ENCODE results near the gene METTL25B. TPM values are rescaled to one million over a fixed set of nuclear protein-coding genes. Genes with fewer than 3 reads are reported as not detected.

METTL25B gene
- total RNA-seq, 1 donor, result 8.3 TPM

GRCh38 chr1:156744786-156745419, 16.6 kb downstream of the METTL25B start:
- no peak overlapping the region for H2AFZ ChIP-seq (ENCODE audit: low read length)
- no peaks in the 10 kb centered on the region for H3K9me3 ChIP-seq (ENCODE audit: low read depth, low read length)
- no peaks in the 10 kb centered on the region for H3K27me3 ChIP-seq (ENCODE audit: insufficient read depth, low read length)
- peaks cover 44% of the 10 kb centered on the region for H3K36me3 ChIP-seq (ENCODE audit: insufficient read depth, low read length)
- no peak for DNase-seq (ENCODE audit: insufficient read length, low spot score, missing footprints)
- no peaks in the 10 kb centered on the region for H4K20me1 ChIP-seq (ENCODE audit: insufficient read depth, low read length)
- H3K4me3 ChIP-seq (ENCODE audit: insufficient read depth, low read length), result no peak overlapping the region
- no peak overlapping the region for H3K4me2 ChIP-seq (ENCODE audit: insufficient read depth, low read length)
- no peak for TF ChIP-seq CTCF (IDR thresholded peaks at IDR 0.05; ENCODE audit: extremely low read depth, low read depth, low read length)
- H3K4me1 ChIP-seq (ENCODE audit: insufficient read depth, low read length), result peaks cover 53% of the 10 kb centered on the region
- H3K27ac ChIP-seq (ENCODE audit: low read depth, low read length), result peak overlapping the region; percentile 100
- H3K79me2 ChIP-seq (ENCODE audit: insufficient read depth, low read length), result peaks cover 74% of the 10 kb centered on the region

- H3K36me3 ChIP-seq (ENCODE audit: insufficient read depth, low read length), result peaks cover 44% of the 10 kb centered on the region
Observed at GRCh38 chr1:156745881-156746280, 17.6 kb downstream of the METTL25B start.

GRCh38 chr1:156746406-156746727, 18.1 kb downstream of the METTL25B start:
- Histone ChIP-seq H3K27ac (ENCODE audit: low read depth, low read length) (peak overlapping the region; percentile 100), H3K4me2 (ENCODE audit: insufficient read depth, low read length) (peak overlapping the region; percentile 93), H3K4me3 (ENCODE audit: insufficient read depth, low read length) (peak overlapping the region; percentile 73), H4K20me1 (ENCODE audit: insufficient read depth, low read length) (no peaks in the 10 kb centered on the region), H3K27me3 (ENCODE audit: insufficient read depth, low read length) (no peaks in the 10 kb centered on the region), H3K9me3 (ENCODE audit: low read depth, low read length) (no peaks in the 10 kb centered on the region), H3K79me2 (ENCODE audit: insufficient read depth, low read length) (peaks cover 79% of the 10 kb centered on the region), H3K4me1 (ENCODE audit: insufficient read depth, low read length) (peaks cover 48% of the 10 kb centered on the region), H3K36me3 (ENCODE audit: insufficient read depth, low read length) (peaks cover 43% of the 10 kb centered on the region), H2AFZ (ENCODE audit: low read length) (peak overlapping the region; percentile 28)
- no peak for DNase-seq (ENCODE audit: insufficient read length, low spot score, missing footprints)
- no peak for TF ChIP-seq CTCF (IDR thresholded peaks at IDR 0.05; ENCODE audit: extremely low read depth, low read depth, low read length)

More at GRCh38 chr1:156745881-156746280, 17.6 kb downstream of the METTL25B start:
- no peak for DNase-seq (ENCODE audit: insufficient read length, low spot score, missing footprints)
- peak overlapping the region; percentile 73 for H3K4me3 ChIP-seq (ENCODE audit: insufficient read depth, low read length)
- no peak overlapping the region for H2AFZ ChIP-seq (ENCODE audit: low read length)
- peak overlapping the region; percentile 100 for H3K27ac ChIP-seq (ENCODE audit: low read depth, low read length)
- no peaks in the 10 kb centered on the region for H3K9me3 ChIP-seq (ENCODE audit: low read depth, low read length)
- no peak for TF ChIP-seq CTCF (IDR thresholded peaks at IDR 0.05; ENCODE audit: extremely low read depth, low read depth, low read length)
- H3K27me3 ChIP-seq (ENCODE audit: insufficient read depth, low read length), result no peaks in the 10 kb centered on the region
- peaks cover 75% of the 10 kb centered on the region for H3K79me2 ChIP-seq (ENCODE audit: insufficient read depth, low read length)
- peaks cover 50% of the 10 kb centered on the region for H3K4me1 ChIP-seq (ENCODE audit: insufficient read depth, low read length)
- no peaks in the 10 kb centered on the region for H4K20me1 ChIP-seq (ENCODE audit: insufficient read depth, low read length)
- peak overlapping the region; percentile 93 for H3K4me2 ChIP-seq (ENCODE audit: insufficient read depth, low read length)

GRCh38 chr1:156746728-156747631, 18.7 kb downstream of the METTL25B start:
- no peaks in the 10 kb centered on the region for H4K20me1 ChIP-seq (ENCODE audit: insufficient read depth, low read length)
- H3K79me2 ChIP-seq (ENCODE audit: insufficient read depth, low read length), result peaks cover 81% of the 10 kb centered on the region
- peaks cover 37% of the 10 kb centered on the region for H3K36me3 ChIP-seq (ENCODE audit: insufficient read depth, low read length)
- peak overlapping the region; percentile 100 for H3K27ac ChIP-seq (ENCODE audit: low read depth, low read length)
- H2AFZ ChIP-seq (ENCODE audit: low read length), result peak overlapping the region; percentile 81
- TF ChIP-seq CTCF (IDR thresholded peaks at IDR 0.05; ENCODE audit: extremely low read depth, low read depth, low read length), result no peak
- peak; percentile 98 for DNase-seq (ENCODE audit: insufficient read length, low spot score, missing footprints)
- peaks cover 44% of the 10 kb centered on the region for H3K4me1 ChIP-seq (ENCODE audit: insufficient read depth, low read length)
- peak overlapping the region; percentile 85 for H3K4me3 ChIP-seq (ENCODE audit: insufficient read depth, low read length)
- no peaks in the 10 kb centered on the region for H3K27me3 ChIP-seq (ENCODE audit: insufficient read depth, low read length)
- H3K9me3 ChIP-seq (ENCODE audit: low read depth, low read length), result no peaks in the 10 kb centered on the region
- peak overlapping the region; percentile 93 for H3K4me2 ChIP-seq (ENCODE audit: insufficient read depth, low read length)

Data from osteoblast (primary cell).